HEK293 (cell line): ENCODE measurements around the gene BCLAF1.

Experiments
- GLIS2 ChIP-seq: fragments of 450-650 bp; formaldehyde crosslinking; IDR thresholded peaks from 2 replicates; pipeline ENCODE4 v1.5.1; 2016; ENCODE audit warnings: missing biosample characterization, missing genetic modification characterization
- TF ChIP-seq, protein P1 (sequence below): fragments of 450-650 bp; formaldehyde crosslinking; IDR thresholded peaks from 2 replicates; pipeline ENCODE4 v1.5.1; 2016; ENCODE audit warnings: missing biosample characterization, missing genetic modification characterization

BCLAF1 gene

DNA sequence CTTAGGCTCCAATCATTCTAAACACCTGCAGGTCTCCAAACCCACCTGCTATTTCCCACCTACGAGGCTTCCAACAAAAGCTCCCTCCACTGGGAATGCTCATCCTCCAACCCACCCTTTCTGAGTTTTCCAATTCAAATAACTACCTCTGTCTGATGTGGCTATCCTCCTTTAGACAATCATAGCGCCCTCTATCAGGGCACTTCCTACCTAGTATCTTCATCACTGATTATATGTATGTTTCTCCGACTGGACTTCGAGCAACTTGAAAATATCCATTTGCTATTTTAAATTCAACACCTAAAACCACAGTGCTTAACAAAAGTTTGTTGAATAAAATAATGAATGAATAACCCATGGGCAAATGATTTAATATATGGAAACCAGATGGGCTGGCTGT lies 80.9 kb downstream of the BCLAF1 start (continued):
- TF ChIP-seq, protein P1, sequence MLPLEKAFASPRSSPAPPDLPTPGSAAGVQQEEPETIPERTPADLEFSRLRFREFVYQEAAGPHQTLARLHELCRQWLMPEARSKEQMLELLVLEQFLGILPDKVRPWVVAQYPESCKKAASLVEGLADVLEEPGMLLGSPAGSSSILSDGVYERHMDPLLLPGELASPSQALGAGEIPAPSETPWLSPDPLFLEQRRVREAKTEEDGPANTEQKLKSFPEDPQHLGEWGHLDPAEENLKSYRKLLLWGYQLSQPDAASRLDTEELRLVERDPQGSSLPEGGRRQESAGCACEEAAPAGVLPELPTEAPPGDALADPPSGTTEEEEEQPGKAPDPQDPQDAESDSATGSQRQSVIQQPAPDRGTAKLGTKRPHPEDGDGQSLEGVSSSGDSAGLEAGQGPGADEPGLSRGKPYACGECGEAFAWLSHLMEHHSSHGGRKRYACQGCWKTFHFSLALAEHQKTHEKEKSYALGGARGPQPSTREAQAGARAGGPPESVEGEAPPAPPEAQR (tag by site-specific recombination): no peak
- no peak for TF ChIP-seq GLIS2 (tag by site-specific recombination)
